GM19438 (cell line): ENCODE measurements around the gene PRXL2B.
A peak's percentile ranks its signal among the peaks of the same experiment; 100 is the strongest.
"Not testable (repeated sequence)": the region's sequence is repeated elsewhere in the genome, so short reads cannot be mapped to it uniquely, and the experiment has no call there.

Experiments
- ATAC-seq: cut with Tn5 transposase; IDR thresholded peaks from one replicate; pipeline ENCODE4 v1.9.1; 2021; ENCODE audit warnings: low read depth; ENCODE audit not compliant: unreplicated experiment

Gene PRXL2B

DNA sequence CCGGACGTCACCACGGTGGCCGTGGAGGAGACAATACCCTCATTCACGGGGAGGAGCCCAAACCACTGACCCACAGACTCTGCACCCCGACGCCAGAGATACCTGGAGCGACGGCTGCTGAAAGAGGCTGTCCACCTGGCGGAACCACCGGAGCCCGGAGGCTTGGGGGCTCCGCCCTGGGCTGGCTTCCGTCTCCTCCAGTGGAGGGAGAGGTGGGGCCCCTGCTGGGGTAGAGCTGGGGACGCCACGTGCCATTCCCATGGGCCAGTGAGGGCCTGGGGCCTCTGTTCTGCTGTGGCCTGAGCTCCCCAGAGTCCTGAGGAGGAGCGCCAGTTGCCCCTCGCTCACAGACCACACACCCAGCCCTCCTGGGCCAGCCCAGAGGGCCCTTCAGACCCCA is 23.4 kb upstream of the PRXL2B start:
- ATAC-seq, result no peak

DNA sequence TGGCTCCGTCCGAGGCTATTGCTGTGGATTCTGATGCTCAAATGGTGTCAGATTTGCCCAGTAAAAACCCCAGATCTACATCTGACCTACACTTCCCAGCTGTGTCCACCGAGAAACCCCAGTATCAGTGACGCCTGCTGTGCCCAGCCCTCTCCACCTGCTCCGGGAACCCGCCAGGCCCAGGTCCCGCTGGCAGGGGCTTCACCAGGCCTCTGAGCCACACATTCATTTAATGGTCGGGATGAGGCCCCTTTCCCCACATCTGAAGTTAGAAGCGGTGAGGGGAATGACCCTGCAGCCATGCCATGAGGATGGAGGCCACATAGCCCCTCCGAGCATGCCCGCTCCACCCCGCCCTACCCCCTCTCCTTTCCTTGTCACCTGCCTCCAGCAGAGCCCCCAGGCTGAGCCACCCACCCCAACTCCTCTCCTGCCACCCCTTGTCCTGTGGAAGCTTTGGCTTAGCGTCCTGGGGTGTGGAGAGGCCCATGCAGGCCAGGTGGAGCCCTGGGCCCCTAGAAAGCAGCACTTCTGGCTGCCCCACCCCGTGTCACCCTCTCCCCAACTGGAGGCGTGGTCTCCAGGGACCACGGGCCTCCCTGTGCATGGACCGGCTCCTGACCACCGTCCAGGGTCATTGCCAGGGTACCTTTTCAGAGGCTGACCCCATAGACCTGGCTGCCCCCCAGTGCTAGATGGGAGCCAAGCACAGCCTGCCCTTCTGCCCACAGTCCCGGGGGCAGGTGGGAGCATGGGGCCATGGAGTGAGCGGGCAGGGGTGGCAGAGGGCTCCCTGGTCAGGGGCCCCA is 22.4 kb upstream of the PRXL2B start:
- no peak for ATAC-seq

DNA sequence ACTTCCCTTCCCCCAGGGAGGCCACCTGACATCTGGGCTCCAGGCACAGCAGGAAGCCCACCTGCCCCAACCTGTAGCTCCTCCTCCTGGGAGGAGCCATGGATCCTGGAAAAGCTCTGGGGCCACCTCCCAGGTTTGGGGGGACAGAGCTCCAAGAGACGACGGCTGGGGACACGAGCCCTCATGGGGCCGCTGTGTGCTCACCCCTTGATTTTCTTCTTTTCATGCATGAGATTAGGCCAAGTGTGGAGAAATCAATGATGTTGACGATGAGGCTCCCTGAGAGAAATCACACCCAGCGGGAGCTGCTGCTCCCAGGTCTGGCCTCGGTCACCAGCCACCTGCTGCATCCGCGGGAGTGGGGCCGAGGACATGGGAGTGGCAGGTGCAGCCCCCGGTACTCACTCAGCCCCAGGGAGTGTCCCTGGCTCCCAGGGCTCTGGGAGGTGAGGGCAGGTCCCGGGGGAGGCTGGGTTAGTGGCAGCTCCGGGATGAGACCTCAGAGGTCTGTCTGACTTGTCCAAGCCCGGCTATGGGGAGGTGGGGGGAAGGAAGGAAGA is 21.7 kb upstream of the PRXL2B start:
- ATAC-seq, result no peak

DNA sequence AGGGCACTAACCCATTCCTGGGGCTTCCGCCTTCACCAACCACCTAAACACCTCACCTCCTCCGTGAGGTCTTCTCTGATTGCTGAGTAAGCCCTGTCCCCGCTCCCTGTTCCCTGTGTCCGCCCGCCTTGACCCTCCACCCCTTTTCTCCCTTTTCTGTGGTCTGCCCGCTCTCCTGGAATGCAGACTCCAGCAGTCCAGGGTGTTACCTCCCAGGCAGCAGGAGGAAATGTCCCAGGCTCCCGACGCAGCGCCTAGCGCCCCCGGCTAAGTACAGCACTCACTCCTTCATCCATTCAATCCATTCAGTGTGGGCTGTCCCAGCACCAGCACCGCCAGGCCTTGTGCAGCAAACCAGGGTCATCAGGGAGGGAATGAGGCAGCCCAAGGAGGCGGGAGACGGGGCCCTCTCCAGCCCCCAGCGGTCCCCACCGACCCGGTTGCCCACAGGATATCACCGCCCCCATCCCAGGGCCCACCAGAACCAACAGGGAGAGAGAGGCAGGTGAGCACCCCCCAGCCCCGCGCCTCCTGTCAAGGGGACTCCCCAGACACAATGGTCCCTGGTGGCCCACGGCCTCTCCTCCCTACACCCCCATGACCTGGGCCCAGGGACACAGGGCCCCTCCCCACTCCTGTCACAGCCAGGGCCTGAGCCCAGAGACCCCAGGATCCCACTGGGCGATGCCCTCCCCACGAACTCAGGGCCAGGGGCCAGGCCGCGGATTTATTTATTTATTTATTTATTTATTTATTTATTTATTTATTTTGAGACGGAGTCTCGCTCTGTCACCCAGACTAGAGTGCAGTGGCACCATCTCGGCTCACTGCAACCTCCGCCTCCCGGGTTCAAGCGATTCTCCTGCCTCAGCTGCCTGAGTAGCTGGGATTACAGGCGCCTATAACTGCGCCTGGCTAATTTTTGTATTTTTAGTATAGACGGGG is 20.2 kb upstream of the PRXL2B start:
- ATAC-seq, result no peak

DNA sequence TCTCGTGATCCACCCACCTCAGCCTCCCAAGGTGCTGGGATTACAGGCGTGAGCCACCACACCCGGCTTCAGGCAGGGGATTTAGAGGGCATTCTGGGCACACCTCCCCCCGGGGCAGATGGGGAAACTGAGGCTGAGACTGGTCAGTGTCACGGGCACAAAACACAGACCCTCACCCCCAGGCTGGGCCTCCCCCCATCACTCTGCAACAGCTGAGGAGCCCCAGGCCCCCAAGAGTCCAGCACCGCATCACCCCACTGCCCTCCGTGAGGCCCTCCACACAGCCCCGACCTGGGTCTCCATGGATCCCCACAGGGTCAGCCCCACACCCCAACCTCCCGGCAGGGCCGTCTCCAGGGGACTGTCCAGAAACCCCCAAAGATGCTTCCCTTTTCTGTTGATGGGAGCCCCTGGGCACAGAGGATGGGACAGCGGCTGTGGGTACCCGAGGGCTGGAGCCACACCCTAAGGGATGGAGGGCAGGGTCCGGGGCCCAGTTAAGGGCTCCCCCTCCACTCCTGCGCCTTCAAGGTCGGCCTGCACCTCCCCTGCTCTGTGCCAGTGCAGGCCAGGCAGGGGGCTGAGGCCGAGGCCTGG is 19.4 kb upstream of the PRXL2B start:
- no peak for ATAC-seq

DNA sequence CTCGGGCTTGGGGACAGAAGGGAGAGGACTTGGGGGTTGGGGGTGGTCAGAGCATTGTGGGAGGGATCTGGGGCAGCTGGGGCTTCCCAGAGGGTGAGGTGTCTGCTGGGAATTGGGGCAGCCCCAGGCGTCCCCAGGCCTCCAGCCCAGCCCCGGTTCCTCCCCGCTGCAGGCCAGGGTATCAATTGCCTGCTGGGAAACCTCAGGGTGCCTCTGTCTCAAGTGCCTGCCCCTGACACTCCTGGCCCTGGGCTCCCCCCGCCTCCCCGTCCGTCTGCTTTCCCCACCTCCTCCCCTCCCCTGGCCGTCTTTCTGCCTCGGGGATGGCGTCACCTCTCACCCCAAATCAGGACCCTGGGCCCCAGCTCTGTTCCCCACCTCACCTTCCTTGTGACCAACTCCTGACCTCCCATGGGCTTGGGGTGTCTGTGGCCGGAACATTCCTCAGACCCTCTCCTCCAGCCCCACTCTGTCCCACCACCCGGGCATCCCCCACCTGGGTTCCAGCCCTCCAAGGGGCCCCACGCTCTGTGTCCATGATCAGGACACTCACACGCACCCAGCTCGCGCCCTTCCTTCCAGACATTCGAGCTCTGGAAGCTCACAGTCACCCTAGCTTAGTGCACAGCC is 18.3 kb upstream of the PRXL2B start:
- not testable (repeated sequence) for ATAC-seq

DNA sequence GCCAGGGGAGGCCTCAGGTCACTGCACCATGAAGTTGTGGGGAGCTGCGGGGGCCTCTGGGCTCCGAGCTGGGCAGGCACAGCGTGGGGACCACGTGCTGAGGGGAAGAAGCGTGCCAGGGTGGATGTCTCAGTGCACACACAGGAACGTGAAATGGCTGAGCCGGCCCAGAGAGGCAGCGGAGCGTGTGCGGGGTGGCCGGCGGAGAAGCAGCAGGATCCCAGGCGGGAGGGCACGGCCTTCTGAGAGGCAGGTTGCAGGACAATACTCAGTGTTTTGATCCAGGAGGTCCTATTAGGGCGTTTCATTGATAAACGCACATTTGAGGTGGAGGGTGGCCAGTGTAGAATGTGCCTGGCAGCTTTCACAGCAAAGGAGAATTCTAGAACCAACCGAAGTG is 17.5 kb upstream of the PRXL2B start:
- ATAC-seq, result no peak

DNA sequence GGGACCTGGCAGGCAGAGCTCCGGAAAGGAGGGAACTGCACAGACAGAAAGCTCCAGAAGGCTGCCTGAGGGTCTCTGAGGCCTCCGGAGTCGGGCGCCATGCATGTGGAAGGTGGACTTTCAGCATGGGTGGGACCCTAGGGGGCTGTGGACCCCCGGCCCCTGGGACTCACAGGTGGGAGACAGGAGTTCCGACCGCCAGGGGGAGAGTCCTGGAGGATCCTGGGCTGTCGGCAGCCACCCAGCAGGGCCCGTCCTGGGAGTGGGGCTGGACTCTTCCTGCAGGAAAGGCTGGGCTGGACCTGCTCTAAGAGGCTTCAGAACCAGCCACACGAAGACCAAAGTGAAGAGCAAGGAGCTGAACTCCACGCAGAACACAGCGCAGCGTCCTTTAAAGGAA is 16.9 kb upstream of the PRXL2B start:
- not testable (repeated sequence) for ATAC-seq

DNA sequence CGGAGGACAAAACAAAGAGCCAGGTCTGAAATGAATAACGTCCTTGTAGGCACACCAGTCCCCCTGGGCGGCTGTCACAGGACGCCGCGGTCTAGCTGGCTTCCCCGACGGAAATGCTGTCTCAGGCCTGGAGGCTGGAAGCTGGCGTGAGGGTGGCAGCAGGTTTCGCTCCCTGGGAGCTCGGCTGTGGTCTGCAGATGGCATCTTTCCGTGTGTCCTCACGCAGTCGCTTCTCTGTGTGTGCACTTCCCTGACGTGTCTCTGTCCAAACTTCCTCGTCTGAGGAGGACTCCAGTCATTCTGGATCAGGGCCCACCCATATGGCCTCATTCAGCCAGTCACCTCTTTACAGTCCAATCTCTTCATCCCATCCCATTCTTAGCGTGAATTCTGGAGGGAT is 16.2 kb upstream of the PRXL2B start:
- no peak for ATAC-seq

DNA sequence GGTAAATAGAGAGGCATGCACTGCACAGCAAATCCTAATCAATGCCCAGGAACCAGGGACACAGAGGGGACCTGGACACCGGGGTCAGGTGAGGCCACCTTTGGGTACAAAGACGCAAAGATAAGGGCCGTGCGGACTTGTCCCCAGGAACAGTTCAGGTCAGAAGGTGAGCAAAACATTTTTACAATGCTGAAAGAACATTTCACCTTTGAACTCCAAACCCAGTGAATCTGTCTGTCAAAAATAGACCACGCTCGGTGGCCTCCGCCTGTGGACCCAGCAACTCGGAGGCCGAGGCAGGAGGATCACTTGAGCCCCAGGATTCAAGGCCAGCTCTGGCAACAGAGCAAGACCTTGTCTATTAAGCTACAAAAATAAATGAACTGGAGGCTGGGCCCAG is 15.2 kb upstream of the PRXL2B start:
- ATAC-seq, result no peak

DNA sequence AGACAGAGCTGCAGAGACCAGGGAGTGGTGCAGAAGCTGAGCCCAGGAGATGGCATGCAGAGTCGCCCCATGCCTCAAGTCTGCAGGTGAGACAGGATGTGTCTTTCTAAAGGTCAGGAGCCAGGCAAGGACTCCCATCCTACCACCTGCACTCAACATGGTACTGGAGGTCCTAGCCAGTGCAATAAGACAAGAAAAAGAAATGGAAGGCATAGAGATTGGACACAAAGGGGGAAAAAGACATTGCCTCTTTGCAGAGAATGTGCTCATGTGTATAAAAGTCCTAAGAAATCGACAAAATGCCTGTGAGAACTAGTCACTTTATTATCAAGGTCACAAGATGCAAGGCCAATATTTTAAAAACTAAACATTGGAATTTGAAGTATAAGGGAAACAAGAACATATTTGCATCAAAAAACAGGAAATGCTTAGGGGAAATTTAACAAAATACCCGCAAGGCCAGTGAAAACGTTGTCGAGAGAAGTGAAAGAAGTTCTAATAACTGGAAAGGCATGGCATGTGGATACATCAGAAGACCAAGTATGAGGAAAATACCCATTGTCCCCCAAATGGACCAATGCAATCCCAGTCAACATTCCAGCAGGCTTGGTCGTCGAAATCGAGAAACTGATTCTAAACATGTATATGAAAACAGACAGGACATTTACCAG is 13.2 kb upstream of the PRXL2B start:
- no peak for ATAC-seq

DNA sequence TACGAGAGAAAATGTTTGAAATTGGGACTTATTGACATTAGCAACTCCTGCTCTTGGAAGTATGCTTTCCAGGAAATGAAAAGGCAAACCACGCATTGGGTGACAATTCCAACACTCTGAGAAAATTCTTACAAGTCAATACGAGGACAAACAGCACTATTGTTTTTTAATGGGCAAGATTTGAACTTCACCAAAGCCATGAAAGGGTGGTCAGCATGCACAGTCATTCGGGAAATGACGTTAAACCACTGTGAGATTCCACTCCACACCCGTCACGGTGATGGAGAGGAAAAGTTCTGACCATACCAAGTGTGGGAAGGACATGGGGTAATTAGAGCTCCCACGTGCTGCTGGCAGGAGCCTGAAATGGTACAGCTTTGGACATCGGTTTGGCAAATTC is 12.2 kb upstream of the PRXL2B start:
- no peak for ATAC-seq

DNA sequence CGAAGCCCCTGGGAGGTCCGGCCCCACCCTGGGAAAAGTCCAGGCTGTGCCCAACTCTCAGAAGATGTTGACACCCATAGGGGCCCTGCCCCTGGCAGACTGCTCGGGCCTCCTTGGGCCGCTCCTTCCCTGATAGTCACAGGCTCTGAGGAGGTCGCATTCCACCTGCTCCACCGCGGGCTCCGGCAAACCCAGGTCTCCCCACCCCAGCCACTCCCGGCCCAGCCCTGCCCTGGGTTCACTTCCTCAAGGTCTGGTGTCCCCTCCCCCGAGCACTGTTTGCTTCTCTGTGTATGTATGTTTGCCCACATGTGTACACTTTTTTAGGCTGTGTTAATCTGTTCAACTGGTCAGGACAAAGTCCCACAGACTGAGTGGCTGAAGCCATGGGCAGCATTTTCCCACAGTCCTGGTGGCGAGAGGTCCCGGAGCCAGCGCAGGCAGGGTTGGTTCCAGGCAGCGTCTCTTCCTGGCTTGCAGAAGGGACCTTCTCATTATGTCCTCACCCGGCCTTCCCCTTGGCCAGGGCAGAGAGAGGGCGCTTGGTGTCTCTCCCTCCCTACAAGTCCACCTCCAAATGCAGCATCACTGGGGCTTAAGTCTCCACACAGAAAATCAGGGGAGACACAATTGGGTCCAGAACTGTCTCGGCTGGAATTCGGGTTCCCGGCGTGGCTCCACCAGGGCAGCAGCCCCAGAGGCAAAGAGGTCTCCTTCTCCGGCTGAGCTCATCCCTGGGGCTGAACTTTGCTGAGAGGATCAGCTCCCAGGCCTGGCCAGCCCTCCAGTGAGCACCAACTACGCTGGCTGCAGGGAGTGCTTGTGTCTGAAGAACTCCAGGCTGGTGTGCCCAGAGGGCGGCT is 10.5 kb upstream of the PRXL2B start:
- no peak for ATAC-seq

DNA sequence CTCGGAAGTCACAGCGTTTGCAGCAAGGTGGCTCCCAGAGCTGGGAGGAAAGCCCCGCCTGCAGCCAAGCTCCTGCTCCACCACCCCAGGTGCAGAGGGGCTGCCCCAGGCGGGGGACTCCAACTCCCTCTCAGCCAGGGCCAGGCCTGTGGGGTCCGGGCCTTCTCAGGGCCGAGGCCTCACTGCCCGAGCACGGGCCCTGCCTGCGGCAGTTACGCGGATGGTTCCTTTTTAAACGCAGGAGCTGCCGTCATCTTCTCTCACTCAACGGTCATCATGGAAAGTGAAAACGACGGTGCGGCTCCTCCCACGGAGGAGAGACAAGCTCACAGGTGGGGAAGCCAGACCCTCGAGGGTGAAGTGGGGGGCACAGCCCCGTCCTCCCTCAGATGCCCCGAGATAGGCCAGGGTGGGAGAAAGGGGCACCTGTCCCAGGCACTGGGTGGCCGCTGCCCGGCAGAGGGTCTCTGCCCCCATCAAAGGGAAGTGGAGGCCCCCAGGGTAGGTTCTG is 9.0 kb upstream of the PRXL2B start:
- peak; percentile 26 for ATAC-seq

DNA sequence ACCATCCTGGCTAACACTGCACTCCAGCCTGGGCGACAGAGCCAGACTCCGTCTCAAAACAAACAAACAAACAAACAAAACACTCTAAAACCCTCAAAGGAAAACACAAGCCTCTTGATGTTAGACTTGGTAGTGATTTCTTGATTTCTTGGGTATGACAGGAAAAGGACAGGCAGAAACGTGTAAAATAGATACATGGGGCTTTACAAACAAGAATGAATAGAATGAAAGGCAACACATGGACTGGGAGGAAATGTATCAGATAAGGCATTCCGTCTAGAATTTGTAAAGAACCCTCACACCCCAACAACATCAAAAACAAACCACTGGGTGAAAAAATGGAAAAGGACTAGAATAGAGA is 7.8 kb upstream of the PRXL2B start:
- ATAC-seq, result no peak

DNA sequence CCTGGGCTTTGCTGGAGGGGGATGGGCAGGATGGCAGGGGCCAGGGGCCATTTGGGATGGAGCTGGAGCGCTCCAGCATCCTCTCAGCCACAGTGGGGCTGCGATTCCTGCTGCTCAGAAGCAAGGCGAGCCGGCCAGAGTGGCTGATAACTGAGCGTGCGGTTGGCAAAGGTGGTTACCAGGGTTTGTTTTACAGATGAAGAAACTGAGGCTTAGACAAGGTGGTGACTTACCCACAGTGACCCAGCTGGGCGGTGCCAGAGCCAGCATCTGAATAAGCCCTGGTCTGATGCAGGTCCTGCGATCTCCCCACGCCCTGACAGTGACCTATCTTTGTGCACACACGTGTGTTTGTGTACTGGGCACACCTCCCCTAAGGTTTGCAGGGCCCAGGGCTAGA is 5.9 kb upstream of the PRXL2B start:
- no peak for ATAC-seq

DNA sequence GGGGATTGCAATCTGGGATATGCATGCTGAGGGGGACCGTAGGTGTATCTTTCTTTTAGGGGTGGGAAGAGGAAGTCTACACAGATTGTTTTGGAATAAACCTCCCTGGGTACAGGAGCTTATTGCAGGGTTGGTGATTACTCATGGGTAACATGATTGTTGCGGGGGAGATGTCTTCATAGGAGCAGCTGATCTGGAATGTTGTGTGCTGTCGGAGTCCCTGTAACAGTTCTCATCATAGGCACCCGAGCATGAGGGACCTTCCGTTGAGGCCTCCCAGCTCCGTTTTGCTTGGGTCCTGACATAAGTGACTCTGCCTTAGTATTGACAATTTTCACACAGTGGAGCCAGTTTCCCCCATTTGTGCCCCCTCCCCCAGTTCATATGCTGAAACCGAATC is 4.2 kb upstream of the PRXL2B start:
- no peak for ATAC-seq

DNA sequence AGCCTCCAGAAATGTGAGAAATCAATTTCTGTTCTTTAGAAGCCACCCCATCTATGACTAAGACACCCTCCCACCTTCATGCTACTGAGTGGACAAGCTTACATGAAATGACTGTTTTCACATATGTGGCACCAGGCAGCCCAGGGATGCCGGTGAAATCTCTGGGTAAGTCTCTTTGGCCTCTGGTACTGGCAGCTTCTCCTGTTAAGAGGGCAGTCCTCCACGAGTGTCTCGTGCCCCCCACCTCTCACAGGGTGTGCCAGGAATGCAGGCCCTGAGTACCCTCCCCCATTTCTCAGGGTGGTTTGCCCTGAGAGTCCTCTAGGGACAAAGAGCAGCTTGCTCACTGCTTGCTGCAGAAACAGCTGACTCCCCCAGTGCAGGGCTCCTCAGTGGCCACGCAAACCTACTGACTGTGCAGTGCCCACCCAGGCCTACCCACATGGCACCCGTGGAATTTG is 3.2 kb upstream of the PRXL2B start:
- ATAC-seq, result no peak

DNA sequence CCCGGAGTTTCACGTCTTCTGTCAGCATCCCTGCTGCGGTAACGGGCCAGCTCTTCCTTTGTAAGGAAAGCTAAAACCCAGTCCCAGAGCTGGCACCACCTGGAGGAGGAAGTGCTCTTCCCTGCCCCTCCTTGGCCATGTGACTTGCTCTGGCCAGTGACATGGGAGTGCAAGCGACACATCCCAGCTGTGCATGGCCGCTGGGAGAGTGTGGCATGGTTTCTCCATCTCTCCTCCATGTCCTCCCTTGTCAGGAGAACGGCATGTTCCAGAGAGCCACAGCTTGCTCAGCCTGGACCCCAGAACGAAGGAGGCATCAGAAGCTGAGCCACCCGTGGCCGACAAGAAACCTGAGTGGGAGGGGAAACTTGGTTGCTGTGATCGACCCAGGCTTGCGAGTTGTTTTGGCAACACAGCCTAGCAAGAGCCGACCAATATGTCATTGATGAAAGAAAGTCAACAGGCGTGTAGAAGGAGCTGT is 2.7 kb upstream of the PRXL2B start:
- ATAC-seq, result no peak
